Astrocyte (in vitro differentiated cells and primary cell): ENCODE data around the gene NPAS3.

Experiments
- EZH2 ChIP-seq: IDR thresholded peaks from 2 replicates; pipeline ENCODE4 v1.6.1; 2012; ENCODE audit warnings: mild to moderate bottlenecking, low read length, inconsistent platforms; ENCODE audit not compliant: insufficient read depth
- TF ChIP-seq, protein P1 (sequence below): IDR thresholded peaks from 2 replicates; pipeline ENCODE4 v1.5.1; 2011; ENCODE audit warnings: low read depth, mild to moderate bottlenecking, inconsistent platforms, low read length, moderate library complexity; ENCODE audit not compliant: insufficient read depth

DNA sequence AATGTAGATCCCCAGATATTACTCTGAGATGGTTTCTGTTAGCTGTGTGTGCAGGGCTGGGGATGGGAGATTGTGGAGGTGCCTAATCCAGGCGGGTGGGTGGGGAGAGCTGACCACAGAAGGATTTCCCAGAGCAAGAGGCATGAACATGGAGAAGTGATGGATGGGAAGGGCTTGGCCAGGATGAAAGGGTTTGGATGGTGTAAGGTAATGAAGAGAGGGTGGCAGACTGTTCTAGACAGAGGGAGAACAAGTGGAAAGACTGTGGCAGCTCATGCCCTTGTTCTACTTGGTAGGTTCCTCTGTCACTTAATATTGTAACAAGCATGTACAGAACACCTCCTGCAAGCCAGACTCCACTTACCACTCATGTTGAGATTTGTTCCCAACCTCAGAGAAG, 187.8 kb downstream of the NPAS3 start:
- TF ChIP-seq, protein P1, sequence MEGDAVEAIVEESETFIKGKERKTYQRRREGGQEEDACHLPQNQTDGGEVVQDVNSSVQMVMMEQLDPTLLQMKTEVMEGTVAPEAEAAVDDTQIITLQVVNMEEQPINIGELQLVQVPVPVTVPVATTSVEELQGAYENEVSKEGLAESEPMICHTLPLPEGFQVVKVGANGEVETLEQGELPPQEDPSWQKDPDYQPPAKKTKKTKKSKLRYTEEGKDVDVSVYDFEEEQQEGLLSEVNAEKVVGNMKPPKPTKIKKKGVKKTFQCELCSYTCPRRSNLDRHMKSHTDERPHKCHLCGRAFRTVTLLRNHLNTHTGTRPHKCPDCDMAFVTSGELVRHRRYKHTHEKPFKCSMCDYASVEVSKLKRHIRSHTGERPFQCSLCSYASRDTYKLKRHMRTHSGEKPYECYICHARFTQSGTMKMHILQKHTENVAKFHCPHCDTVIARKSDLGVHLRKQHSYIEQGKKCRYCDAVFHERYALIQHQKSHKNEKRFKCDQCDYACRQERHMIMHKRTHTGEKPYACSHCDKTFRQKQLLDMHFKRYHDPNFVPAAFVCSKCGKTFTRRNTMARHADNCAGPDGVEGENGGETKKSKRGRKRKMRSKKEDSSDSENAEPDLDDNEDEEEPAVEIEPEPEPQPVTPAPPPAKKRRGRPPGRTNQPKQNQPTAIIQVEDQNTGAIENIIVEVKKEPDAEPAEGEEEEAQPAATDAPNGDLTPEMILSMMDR = no peak
- no peak for TF ChIP-seq EZH2
